Keratinocyte (primary cell): ENCODE data around the gene NUTF2.

Experiments used
- EZH2 ChIP-seq: IDR thresholded peaks from one replicate; pipeline ENCODE4 v1.6.1; 2012; ENCODE audit warnings: inconsistent platforms, mild to moderate bottlenecking, low read length, moderate library complexity
- TF ChIP-seq, protein P1 (sequence below), 3 experiments: IDR thresholded peaks in 1 of 3; conservative IDR thresholded peaks in 1 of 3; optimal IDR thresholded peaks in 1 of 3; 2 replicates in 2 of 3; 3 replicates in 1 of 3; pipeline versions ENCODE3 to v1.5.1; 2011; ENCODE audit warnings: low read length in 3 of 3, mild to moderate bottlenecking in 3 of 3, moderate library complexity in 2 of 3, control low read depth in 1 of 3, inconsistent platforms in 1 of 3; ENCODE audit not compliant: insufficient read depth in 2 of 3; ENCODE audit errors: extremely low read depth in 1 of 3

DNA sequence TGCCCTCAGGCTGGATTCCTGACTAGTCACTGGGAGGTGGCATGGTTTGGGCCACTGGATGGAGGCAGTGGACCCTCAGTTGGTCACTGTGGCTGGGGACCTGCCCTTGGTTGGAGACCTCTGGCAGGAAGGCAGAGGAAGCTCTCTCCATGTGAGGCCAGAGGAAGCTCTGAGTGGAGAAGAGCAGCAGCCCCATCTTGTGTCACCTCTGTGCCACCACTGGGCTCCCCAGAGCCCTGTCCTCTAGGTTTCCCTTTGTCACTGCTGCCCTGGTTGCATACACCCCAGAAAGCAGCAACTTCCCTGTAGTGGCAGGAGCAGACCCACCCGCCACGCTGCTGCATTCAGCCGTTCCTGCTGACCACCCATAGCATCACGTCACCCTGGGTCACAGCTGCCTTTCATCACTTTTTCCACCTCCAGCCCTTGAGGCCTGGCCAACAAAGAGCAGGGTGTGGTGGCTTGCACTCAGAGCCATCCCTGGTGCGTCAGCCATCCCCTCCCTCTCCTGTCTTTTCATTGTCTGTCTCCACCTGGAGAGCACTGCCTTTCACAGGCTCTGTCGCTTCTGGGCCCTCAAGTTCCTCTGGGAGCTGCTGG, 73.0 kb downstream of the NUTF2 start:
- TF ChIP-seq EZH2, result no peak
- TF ChIP-seq, protein P1, sequence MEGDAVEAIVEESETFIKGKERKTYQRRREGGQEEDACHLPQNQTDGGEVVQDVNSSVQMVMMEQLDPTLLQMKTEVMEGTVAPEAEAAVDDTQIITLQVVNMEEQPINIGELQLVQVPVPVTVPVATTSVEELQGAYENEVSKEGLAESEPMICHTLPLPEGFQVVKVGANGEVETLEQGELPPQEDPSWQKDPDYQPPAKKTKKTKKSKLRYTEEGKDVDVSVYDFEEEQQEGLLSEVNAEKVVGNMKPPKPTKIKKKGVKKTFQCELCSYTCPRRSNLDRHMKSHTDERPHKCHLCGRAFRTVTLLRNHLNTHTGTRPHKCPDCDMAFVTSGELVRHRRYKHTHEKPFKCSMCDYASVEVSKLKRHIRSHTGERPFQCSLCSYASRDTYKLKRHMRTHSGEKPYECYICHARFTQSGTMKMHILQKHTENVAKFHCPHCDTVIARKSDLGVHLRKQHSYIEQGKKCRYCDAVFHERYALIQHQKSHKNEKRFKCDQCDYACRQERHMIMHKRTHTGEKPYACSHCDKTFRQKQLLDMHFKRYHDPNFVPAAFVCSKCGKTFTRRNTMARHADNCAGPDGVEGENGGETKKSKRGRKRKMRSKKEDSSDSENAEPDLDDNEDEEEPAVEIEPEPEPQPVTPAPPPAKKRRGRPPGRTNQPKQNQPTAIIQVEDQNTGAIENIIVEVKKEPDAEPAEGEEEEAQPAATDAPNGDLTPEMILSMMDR (optimal IDR thresholded peaks at IDR 0.05 in 1 of 3, IDR thresholded peaks at IDR 0.05 in 1 of 3, conservative IDR thresholded peaks at IDR 0.05 in 1 of 3; ENCODE audit: extremely low read depth in 1 of 3, insufficient read depth in 2 of 3, low read length in 3 of 3), result no peak
